CD4-positive, alpha-beta T cell treated with Interleukin-10 for 1 hour (primary cell): ENCODE results near the gene KCNH4.
"Not testable (repeated sequence)": the region's sequence is repeated elsewhere in the genome, so short reads cannot be mapped to it uniquely, and the experiment has no call there.

Experiments used
- DNase-seq: peaks from one replicate; pipeline ENCODE4 v3.0.0-alpha.2; 2020

KCNH4 gene

GRCh38 chr17:42193969-42194899 lies 13.3 kb upstream of the KCNH4 start, which contains the start of gene GHDC:
Gene GHDC, minus strand, starts transcription at chr17:42194494. Its CDS starts 913 bp downstream, at chr17:42193581.
- DNase-seq = peak; percentile 83

DNA sequence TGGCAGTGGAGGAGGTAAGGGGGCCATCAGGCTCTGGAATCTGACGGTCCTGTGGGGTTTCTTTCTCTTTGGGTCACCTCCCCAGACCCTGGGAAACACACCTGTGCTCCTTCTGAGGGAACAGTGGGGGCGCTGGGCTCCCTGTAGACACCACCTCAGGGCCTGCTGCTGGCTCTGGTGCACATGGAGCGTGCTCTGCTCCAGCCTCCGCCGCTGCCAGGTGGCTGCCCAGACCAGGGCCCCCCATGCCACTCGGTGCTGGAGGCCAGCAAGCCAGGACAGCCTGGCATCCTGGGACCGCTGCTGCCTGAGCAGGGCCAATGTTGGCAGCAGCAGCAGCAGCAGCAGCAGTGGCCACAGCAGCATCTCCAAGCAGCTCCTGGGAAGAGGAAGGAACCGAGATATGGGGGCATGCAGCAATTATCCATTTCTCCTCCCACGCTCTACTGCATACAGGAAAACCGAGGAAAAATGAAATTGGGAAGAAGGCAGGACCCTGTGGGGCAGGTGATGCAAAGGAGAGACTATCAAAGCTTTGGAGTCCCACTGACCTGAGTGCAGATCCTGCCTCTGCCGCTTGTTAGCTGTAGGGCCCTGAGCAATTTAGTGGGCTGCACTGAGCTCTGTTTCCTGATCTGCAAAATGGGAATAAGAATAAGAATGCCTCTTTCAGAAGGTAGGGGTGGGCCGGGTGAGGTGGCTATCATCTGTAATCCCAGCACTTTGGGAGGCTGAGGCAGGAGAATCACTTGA lies 12.4 kb upstream of the KCNH4 start:
- no peak for DNase-seq

DNA sequence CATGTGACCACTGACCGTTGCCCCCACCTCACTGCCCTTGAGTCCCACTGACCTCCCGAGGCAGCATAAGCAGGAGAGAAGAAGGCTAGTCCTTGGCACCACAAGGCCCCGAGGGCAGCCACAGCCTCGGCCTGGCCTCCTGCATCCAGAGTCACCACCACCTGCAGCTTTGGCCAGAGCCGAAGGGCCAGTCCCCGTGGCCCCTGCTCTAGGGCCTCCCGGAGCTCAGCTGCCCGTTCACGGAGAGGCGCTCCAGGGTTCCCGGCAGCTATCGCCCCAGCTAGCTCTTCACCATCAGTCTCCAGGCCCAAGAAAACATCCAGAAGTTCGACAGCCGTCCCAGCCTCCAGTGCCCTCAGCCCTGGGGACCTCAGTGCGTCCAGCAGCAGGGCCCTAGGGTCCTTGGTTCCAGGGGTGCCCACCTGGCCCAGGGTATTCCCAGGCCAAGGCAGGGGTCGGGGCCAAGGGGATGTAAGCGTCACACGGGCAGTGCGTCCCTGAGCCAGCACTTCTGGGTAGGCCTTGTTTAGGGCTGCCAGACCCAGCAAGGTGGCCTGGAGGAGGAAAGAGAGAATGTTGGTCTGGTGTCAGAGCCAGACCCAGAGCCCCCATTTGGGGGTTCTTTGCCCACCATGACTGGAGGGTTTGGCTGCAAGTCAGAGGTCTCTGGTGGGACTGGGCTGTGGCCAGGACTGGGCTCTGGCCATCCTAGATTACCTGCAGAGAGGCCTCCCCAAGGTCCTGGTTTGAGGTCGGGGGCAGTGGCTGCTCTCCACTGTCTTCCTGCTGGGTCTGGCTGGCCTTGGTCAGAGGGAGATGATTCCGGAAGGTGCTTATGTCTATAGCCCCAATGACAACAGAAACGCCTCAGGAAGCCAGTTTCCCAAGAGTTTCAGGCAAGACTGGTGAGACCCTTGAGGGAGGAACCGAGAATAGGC lies 11.5 kb upstream of the KCNH4 start:
- DNase-seq = no peak

GRCh38 chr17:42191275-42191608 lies 10.3 kb upstream of the KCNH4 start:
- no peak for DNase-seq

- DNase-seq = no peak
These were observed 9.7 kb upstream of the KCNH4 start for GRCh38 chr17:42190491-42191274.

- DNase-seq = no peak
These were observed 8.7 kb upstream of the KCNH4 start for GRCh38 chr17:42189651-42189965.

DNA sequence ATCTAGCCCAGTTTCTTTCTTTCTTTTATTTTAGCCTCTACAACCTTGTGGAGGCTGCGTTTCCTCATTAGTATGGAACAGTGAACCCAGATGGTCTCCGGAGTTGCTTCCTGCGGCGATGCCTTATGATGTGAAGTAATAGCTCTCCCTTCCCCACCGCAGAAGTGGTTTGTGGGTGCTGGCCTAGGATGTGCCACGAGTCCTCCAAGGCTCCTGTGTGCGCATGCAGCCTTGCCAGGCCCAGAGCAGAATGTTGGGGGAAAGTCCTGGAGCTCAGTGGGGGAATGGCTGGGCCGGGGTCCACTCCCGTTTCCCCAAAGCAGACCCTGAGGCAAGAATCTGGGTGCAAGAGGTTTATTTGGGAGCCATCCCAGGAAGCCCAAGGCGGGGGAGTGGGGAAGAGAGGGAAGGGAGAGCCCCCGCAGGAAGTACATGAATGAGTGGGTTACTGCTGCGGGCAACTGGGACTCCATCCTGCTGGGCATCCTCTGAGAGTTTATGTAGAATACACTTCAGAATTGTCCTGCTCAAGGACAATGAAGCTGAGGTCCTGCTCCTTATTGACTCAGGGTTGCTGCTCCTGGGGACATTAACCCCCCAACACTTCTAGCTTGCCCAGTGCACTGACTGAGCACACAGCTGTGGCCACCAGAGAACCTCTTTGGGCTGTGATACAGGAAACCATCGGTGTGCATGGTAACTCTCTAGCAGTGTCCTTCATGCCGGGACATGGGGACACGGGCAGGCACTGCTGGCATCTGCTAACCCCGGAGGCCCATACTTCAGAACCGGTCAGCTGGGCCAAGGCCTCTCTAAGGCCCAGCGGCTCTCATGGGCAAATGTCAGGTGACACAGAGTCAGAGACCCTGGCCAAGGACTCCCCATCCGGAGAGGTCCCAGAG lies 8.1 kb upstream of the KCNH4 start:
- no peak for DNase-seq

DNA sequence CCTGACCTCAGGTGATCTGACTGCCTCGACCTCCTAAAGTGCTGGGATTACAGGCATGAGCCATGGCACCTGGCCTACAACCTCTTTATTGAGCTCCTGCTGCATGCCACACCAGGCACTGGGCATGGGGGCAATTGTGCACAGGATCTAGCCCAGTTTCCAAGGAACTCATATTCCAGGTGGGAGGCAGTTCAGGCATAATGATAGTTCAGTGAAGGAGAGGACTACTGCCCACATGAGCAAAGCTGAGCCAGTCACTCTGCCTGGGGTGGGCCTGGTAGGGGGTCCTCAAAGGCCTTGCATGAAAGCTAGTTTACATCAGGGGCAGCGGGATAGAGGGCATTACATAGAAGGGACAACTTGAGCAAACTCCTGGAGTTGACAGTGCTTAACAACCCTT lies 6.9 kb upstream of the KCNH4 start:
- DNase-seq = no peak

DNA sequence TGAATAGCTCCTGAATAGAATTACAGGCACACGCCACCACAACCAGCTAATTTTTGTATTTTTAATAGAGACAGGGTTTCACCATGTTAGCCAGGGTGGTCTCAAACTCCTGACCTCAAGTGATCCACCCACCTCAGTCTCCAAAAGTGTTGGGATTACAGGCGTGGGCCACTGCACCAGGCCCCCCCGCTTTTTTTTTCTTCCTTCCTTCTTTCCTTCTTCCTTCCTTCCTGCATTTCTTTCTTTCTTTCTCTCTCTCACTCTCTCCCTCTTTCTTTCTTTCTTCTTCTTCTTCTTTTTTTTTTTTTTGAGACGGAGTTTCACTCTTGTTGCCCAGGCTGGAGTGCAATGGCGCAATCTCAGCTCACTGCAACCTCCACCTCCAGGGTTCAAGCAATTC lies 5.2 kb upstream of the KCNH4 start:
- not testable (repeated sequence) for DNase-seq

- no peak for DNase-seq
These were observed 4.6 kb upstream of the KCNH4 start for GRCh38 chr17:42185621-42185930.

DNA sequence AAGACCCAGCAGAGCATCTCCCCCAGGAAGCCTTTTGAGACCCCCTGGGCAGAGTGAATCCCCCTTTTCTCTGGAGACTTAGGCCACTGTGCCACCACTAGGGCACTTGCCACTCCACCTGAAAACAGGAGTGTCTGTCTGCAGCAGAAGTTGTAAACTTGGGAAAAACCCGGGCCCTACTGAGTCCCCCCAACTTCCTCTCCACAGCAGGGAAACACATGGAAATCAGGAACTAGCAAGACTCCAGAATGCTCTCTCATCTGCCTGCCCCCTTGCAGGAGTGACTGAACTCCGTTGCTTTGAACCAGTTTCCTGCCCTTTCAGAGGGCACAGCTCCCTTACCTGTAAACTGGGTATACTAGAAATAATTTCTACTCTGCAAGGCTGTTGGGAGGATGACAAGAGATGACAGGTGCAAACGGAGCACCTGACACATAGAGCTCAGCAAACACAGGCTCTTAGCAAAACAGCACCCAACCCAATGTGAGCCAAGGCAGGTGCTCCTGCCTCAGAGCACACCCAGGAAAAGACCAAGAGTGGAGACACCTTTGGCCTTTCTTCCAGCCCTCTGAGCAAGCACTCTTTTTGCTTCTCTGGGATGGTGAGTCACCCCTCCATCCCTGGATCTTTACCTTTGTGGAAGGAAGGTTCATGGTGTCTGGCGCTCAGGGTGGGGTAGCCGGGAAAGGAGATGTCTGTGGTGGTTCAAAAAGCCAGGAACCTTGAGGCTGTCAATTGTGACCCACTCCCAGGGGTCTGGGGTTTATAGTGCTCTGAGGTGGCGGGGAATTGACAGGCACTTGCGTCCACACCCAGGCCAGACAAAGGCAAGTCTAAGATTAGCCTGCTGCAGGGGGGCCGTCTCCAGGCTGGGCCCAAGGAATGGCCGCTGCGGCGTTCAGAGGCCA lies 4.0 kb upstream of the KCNH4 start, which contains the start of gene HCRT:
Gene HCRT, minus strand, starts transcription at position 740 of the 908 bp plus-strand sequence. Its CDS starts 87 bp downstream, at position 653.
- DNase-seq = no peak

- DNase-seq = peak; percentile 84
These were observed 3.1 kb upstream of the KCNH4 start for GRCh38 chr17:42183741-42184711.

DNA sequence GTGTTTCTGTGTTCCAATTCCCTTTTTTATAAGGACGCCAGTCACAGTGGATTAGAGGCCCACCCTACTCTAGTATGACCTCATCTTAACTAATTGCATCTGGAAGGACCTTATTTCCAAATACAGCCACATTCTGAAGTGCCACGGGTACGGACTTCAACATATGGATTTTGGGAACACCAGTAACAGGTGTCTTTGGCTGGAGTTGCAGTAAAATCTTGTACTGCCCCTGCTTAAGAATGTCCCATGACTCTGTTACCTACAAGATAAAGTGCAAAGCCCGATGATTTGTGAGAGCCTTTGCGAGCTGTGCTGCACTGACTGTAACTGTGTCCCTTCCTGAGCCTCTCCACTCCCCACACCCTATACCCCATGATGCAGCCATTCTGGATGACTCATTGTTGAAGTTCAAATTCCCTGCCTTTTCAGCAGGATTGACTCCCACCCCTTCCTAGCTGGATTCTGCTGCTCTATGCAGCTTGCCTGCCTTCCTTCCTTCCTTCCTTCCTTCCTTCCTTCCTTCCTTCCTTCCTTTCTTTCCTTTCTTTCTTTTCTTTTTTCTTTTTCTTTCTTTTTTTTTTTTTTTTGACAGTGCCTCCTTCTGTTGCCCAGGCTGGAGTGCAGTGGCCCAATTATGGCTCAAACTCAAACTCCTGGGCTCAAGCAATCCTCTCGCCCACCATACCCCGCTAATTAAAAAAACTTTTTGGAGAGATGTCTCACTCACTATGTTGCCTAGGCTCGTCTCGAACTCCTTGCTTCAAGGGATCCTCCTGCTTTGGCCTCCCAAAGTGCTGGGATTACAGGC lies 2.2 kb upstream of the KCNH4 start:
- no peak for DNase-seq

DNA sequence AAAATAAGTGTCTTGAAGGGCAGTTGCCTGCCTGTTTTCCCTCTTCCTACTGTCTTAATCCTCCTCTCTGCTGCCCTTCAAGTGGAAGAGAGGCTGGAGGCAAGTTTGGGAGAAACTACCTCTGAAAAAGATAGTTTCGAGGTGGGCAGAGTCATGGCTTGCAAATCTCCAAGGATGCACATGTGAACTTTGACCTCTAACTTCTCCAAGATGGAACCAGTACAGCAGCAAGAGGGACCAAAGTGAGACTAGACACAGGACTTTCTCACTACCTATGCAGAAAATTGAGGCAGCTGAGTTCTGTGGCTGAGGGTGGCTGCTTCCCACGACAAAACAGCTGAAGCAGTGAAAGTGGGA lies 887 bp upstream of the KCNH4 start:
- DNase-seq = no peak

- DNase-seq = no peak
These were observed 476 bp downstream of the KCNH4 start for GRCh38 chr17:42180411-42180921.

DNA sequence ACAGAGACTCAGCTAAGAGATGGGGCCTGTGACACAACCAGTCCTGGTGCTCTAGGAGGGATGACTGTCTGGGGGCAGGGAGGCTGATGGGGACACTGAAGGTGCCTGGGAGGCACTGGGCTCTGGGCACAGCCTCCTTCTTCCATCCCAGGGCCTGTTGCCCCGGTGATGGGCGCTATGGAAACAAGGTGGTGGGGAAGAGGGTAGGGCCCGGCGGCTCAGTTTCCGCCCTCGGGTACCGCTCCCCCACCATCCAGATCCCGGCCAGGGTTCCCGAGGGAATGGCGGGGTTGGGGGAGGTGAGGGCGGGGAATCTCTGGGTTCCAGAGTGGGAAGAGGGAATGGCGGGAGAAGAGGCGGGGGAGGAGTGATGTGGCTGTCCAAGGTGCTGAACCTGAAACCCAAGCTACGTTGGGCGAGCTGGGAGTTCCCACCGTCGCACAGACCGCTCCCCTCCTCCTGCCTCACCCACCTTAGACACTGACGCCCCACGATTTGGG lies 981 bp downstream of the KCNH4 start:
- DNase-seq = peak; percentile 21

DNA sequence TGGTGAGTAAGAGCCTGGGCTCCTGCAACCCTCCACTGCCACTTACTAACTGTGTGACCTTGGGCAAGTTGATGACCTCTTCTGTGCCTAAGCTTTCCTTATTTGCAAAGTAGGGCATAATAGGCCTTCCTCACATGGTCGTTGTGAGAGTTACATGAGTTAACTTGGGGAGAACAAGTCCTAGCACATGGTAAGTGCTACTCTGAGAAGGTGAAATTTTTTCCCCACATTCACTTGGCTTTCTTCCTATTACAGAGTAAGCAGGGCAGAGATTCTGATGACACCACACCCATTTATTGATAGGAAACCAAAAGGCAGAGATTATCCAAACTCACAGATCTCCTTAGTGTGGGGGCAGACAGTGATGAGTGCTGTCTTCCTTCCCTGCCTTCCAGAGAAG lies 1.6 kb downstream of the KCNH4 start:
- DNase-seq = no peak

GRCh38 chr17:42178817-42179216 lies 2.1 kb downstream of the KCNH4 start:
- DNase-seq = peak; percentile 49
